Pons (tissue), 1 donor: ENCODE measurements around the gene KLHL34.

ENCODE experiments used
- DNase-seq: peaks from one replicate; pipeline ENCODE4 v3.0.0-alpha.2; 2016; ENCODE audit warnings: low spot score

KLHL34 gene, protein sequence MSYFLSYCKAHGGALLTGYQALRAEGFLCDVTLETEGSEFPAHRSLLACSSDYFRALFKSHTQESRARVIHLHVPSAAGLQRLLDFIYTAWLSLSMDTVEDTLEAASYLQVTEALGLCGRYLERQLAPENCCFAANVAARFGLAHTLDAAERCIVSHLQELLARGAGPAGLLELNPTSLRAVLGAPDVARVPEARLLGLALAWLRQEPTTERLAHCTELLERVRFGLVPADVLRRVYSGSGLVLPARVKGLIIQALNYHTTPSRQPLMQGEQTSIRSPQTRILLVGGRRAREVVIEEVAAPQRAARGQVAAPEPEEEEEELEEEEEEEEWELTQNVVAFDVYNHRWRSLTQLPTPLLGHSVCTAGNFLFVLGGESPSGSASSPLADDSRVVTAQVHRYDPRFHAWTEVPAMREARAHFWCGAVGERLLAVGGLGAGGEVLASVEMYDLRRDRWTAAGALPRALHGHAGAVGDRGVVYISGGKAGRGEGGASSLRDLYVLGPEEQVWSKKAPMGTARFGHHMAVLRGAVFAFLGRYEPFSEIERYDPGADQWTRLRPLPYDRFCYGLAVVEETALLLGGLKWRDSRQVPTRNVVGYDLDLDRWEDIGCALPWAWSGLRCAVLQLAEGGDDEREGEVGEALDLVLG

DNA sequence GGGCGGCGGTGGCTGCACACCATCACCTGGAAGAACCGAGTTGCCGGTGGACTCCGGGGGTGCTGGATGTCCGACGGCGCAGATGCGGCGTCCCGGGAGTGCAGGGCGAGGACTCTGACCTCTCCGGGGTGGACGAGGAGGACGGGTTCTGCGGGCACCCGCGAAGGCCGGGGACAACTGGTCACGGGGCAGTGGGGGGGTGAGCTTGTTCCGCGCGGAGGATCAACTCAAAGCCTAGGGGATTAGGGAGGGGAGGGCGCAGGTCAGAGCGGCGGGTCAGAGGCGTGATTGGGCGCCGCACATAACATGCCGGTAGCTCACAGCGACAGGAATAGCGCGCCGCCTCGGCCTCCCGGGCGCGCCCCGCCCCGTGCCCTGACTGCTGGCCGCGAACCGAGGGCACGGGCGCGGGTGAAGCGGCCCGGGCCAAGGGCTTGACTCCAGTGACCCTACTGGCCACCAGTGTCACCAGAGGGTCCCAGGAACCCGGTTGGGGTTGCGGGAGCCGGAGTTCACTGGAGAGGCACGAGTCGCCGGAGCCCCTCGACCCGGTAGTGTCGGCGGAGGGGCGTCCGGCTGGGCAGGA, at the start of gene KLHL34:
TSS of gene KLHL34 (minus strand) at position 179 of the 586 bp plus-strand sequence. CDS start 542 bp downstream, outside the sequence.
- no peak for DNase-seq

DNA sequence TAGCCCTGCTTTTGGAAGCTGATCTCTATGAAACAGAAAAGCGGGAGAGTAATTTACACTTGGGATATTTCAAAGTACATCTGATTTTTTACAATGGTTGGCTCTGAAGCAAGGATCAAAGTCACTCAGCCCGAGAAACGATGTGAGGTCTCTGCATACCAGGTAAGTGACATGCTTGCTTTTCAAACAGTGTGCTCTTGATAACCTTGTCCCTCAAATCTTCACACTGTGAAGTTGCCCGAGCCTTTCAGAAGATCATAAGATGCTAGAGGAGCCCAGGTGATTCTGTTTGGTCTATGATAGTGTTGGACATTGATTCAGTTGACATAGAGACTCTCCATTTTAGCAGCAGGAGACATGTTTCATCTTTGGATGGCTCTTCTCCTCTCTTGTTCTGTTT, 47.1 kb upstream of the KLHL34 start:
- no peak for DNase-seq

DNA sequence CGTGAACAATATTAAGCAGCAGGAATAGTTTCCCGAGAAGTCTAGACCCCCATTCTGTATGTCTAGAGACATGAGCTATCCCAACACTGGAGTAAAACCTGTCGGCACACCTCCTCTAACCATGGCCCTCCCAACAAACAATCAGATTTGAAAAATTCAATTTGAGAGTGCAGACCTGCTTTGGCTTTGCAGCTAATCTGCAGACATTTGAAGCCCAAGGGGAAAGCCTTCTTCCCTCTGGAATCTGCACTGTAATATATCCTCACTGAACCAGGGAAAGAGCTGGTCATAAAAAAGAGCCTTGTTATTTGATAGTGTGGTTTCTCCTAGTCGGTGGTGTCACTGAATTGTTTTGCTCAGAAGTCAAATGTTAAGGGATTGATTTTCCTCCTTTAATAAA, 44.6 kb upstream of the KLHL34 start:
- no peak for DNase-seq

DNA sequence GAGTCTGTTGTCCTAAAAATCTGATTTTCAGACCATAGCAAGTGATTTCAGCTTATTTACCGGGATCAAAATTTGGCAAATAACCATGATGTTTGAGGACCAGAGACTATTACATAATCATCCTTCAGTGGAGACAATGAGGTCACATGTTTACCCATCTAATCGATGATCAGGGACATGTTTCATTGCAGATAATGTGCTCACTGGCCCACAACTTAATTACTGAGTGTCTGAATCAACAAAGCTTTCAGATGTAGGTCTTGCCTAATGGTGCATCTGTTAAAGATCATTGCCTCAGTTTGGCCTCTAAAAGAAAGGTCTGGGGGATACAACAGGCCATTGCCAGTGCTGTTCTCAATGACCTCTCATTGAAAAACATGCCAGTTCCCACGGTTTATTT, 42.8 kb upstream of the KLHL34 start:
- no peak for DNase-seq

DNA sequence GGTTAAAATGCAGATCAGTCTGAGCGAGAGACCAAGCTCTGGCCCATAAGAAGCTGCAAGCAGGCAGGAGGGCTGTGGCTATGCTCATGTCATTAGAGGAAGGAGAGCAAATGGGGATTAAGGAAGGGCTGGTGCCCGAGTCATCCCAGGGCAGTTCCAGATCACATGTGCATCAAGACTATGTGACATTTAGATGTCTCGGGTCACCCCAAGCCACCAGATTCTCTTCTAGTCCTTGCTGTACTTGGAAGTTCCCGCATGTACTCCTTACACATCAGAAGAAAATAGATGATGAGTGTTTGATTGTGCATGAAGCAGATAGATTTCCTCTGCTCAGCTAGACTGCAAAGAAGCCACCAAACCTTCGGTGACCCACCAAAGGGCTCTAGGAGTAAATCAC, 42.1 kb upstream of the KLHL34 start:
- DNase-seq: no peak

DNA sequence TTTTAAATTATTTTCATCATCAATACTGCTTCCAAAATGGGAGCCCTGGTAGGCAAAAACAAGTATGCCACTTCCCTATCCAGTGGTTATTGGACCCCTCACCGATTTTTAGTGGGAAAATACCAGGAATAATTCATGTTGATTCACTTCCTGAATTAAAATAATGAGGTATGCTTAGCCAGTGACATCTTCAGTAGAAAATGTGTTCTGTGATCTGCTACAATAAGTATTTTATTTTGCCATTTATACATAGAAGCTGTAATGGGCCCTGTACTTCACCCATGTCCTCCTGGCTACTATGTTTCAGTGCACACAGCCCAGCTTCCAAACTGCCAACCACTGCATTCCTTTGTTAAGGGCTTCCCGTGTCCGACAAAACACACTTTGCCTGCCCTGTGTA, 41.0 kb upstream of the KLHL34 start:
- DNase-seq: no peak

DNA sequence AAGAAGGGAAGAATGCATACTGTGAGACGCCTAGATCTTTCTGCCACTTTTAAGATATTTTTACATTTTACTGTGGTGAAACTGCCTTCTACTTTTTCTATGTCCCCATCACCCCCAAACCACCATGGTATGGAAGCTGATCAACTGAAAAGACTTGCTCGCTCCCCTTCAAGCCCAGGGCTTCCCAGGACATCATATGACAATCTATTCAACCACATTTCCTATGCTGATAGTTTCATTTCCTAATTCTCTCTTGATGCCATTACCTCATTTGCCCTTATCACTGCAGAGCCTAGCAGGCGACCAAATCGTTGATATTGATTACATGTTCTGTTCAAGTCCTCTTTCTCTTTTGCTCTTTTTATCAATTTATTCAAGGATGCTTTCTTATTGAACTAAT, 40.1 kb upstream of the KLHL34 start:
- peak; percentile 28 for DNase-seq

DNA sequence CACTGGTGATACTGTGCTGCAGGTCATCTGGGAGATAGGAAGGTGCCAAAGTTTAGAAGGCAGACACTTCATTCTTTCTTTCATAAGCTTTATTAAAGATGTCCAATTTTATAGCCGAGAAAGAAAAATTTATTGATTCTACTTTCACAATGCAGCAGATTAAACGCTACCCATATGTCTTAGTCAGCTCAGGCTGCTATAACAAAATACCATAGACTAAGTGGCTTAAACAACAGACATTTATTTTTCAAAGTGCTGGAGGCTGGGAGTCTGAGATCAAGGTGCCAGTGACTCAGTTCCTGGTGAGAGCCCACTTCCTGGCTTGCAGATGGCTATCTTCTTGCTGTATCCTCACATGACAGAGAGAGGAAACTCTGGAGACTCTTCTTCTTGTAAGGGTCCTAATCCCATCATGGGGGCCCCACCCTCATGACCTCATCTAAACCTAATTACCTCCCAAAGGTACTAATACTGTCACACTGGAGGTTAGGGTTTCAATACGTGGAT, 33.4 kb upstream of the KLHL34 start:
- DNase-seq: no peak

DNA sequence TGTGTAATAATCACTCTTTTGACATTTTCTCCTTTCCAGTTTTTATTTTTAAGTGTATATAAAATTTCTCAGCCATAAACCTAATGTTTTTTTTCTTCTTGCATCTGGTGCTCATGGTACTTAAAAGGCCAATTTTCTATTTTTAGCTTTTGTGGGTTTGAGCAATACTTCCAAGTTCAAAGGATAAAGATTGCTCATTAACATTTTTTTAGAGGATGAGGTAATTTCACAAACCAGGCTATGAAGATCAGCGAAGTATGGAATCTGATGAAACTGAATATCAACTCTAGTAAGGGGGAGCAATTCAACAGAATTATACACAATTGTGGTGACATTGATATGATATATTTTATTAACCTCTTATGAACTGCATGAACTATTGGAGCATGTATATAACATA, 25.8 kb upstream of the KLHL34 start:
- DNase-seq: no peak

DNA sequence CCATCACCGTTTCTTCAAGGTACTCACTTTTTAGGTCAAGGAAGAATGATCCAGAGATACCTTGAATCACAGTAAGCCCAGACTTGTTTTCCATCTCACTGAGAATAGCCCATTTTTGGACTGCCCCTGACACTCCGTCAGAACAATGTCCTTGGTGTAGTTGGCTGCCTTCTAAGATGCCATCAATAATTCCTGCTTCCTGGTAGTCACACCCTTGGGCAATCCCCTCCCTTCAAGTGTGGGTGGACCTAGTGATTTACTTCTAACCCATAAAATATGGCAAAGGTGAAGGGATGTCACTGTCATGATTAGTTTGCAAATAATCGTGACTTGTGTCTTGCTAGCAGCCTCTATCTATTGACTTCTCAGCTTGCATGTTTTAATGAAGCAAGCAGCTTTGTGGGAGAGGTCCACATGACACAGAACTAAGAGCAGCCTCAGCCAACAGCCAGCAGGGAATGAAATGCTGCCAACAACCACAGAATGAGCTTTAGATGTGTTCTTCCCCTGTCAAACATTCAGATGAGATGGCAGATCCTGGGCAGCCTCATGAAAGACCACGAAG, 20.0 kb upstream of the KLHL34 start:
- no peak for DNase-seq

DNA sequence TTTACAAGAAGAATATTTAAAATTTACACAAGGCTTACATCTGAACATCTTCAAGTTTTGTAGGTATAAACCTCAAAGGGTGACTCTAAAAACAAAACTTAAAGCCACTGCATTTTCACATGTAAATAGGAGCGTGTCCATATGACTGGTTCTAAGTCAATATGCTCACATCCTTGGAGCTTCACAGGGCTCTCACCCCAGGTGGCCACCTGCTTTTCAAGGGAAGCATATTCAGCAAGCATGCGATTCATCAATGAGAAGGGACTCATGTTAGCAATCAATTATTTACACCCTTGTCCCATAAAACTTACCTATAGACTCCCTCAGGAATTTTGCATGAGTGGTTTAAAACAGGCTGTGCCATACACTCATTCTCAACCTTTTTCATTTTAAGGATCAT, 17.8 kb upstream of the KLHL34 start:
- DNase-seq: no peak

DNA sequence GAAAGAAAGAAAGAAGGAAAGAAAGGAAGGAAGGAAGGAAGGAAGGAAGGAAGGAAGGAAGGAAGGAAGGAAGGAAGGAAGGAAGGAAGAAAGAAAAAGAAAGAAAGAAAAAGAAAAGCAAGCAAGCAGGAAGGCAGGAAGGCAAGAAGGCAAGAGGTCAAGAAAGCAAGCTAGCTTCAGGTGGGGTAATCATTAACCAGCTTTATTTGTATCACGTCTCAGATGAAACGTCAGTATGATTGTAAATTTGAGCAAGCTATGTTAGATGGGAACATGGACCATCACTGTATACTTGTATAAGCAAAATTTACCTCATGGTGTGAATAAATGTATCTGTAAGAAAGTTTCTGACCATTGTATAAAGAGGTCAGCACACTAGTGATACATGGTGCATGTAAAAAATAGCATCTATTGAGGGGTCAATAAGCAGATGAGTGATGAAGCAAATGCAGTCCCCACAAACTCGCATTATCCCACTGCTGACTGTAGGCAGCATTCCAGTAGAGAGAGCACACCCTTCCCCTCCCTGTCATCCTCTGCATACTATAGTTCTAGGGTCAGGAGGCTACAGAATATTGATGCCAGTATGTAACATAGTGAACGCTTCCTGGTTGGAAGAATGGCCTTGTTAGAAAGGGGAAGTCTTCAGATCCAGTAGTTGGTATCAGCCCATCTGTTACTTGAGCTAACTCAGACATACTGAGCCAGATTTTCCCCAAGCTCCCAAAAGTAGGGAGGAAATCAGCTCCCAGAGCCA, 16.5 kb upstream of the KLHL34 start:
- no peak for DNase-seq

DNA sequence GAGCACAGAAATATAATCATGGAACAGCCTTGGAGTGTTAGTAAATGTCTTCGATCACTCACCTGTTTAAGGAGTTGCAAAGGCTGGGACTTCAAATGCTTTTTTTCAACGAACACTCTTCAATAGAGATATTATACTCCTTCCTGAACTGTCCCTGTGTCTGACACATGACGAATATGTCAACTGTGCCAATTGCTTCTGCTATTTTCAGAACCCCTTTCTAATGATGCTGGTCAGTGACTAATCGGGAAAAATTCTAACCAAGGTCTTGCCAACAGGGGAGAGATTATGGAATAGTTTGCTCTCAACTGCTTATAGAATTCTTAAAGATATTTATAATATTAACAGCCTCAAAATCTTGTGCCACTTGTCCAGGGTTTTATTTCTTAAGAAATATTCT, 8.5 kb upstream of the KLHL34 start:
- no peak for DNase-seq

DNA sequence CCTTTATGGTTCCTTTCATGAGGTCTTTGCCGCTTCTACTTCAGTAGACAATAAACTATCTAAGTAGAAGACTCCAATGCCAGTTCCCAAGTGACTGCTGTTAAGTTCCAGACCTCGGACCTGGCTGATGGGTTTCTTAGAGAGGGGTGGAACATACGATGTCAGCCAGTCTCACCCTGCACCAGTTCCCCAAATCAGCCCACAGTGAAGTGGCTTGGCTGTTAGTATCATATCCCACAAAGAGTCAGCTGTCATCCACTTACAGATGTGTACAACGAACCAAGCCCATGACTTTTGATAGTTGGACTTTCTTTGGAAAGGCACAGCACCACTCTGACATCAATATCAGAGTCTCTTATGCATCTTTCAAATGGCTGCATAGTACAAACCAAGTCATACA, 8.1 kb upstream of the KLHL34 start:
- no peak for DNase-seq

DNA sequence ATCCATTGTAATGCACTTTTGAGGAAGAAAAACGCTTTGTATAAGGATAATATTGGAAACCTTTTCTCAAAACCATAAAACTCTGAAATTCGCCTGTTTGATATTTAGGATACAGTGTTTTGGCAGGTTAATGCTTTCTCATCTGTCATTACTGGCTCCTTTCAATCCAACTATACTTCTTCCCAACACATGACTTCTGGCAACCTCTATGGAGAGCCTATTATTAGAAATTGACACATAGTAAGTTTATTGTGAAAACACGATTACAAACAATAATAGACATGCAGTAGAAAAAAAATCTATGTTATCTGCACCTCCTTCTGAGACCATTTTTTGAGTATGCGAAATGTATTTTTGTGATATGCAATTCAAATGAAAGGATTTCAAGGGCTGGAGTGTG, 4.6 kb upstream of the KLHL34 start:
- no peak for DNase-seq

DNA sequence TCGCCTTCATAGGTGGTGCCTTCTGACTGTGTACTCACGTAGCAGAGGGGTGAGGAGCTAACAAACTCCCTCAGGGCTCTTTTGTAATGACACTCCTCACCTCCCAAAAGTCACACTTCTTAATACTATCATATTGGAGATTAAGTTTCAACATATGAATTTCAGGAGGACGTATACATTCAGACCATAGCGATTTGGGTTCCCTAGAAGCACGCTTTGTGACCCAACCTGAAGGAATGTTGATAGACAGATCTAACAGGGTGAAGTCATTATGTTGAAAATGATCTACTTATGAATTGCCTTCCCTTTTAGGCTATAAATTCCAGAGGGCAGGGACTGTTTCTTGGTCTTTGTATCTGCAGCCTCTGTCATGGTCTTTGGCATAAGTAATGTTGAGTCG, 3.2 kb upstream of the KLHL34 start:
- DNase-seq: no peak

DNA sequence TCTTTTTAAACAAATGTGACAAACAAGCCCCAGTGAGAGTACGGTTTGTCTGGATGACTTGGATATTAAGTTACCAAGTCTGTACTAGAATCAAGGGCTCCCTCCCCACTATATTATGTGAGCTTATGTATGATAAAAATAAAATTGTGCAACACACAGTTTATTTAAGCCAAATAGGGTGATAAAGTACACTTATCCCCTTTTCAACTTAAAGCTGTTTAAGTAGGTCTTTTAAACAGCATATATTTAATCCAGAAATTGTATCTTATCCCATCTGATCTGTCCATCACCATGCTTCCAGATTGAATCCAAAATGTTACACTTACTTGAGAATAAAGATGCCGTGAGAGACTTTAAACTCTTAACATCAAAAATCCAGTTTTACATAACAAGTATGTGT, 2.0 kb upstream of the KLHL34 start:
- no peak for DNase-seq

DNA sequence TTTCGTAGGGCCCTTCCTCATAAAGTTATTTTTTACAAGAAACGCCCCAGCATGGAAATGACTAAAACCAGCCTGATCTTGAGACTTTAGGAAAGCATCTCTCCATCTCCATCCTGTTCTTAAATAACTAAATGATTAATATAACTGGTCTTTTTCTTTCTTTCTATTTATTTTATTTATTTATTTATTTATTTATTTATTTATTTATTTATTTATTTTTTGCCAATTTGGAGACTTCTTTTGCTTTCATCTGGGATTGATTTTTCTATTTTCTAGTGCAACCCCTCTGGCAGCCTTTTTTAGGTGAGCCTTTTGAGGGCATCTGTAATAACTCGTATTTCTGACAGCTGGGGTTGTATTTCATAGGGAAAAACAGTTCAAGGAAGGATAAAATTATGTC, 1.2 kb upstream of the KLHL34 start:
- DNase-seq: no peak

DNA sequence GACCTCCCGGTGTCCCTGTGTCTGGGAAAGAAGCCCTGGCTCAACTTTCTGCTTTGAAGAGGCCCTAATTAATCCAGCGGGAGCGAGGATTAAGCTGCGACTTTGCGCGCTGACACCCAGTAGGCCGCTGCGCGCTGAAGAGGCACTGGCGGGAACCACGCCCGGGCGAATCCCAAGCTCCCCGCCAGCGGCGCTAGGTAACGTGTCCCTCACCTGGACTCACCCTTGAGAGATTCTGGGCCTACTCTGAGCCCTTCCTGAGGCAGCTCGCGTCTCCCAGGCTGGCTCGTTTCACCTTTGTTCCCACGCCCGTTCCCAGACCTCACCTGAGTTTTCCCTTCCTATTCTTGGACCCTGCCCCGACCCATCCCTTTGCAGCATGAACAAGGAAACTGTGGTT, 616 bp upstream of the KLHL34 start:
- DNase-seq: no peak

DNA sequence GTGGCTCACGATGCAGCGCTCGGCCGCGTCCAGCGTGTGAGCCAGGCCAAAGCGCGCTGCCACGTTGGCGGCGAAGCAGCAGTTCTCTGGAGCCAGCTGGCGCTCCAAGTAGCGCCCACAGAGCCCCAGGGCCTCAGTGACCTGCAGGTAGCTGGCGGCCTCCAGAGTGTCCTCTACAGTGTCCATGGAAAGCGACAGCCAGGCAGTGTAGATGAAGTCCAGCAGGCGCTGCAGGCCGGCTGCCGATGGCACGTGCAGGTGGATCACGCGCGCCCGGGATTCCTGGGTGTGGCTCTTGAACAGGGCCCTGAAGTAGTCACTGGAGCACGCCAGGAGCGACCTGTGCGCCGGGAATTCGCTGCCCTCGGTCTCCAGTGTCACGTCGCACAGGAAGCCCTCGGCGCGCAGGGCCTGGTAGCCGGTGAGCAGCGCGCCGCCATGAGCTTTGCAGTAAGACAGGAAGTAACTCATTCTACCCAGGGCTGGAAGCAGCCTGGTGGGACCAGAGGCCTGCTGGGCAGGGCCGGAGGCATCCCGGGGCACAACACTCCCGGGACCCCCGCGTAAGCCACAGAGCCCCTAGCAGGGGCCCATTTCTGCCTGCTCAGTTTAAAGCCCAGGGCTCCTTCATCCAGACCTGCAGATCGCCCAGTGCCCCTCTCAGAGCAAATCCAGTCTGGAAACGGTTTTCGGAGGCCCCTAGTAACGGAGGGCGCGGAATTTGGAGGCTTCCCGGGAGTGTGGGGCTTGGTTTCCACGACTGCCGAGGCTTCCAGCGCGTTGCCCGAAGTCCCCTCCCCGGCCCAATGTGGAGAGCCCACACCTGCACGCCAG, 595 bp downstream of the KLHL34 start:
- no peak for DNase-seq
